HUES64 (cell line): ENCODE results near the gene E2F2.

Source experiments
- H3K27ac ChIP-seq: 2 replicates; pipeline ENCODE4 v1.7.0; 2013; ENCODE audit warnings: low read depth, low read length, inconsistent platforms
- H3K27me3 ChIP-seq: 2 replicates; pipeline ENCODE4 v1.6.1; 2013; ENCODE audit warnings: mild to moderate bottlenecking, low read length; ENCODE audit not compliant: insufficient read depth
- H3K36me3 ChIP-seq: 2 replicates; pipeline ENCODE4 v1.6.1; 2013; ENCODE audit warnings: mild to moderate bottlenecking, low read length; ENCODE audit not compliant: insufficient read depth
- H3K4me1 ChIP-seq: 2 replicates; pipeline ENCODE4 v1.6.1; 2013; ENCODE audit warnings: mild to moderate bottlenecking, low read length, moderate library complexity; ENCODE audit not compliant: insufficient read depth
- H3K4me3 ChIP-seq: 2 replicates; pipeline ENCODE4 v1.5.1; 2013; ENCODE audit warnings: mild to moderate bottlenecking, low read length, moderate library complexity
- H3K9ac ChIP-seq: 2 replicates; pipeline ENCODE4 v1.6.1; 2013; ENCODE audit warnings: mild to moderate bottlenecking, low read depth, low read length
- H3K9me3 ChIP-seq: 2 replicates; pipeline ENCODE4 v1.6.1; 2013; ENCODE audit warnings: low read depth, low read length; ENCODE audit not compliant: insufficient read depth
- WGBS: fragments of 150-250, 120-280 bp; methylation state at CpG from one replicate; pipeline ENCODE4 v1.1.7; 2013; ENCODE audit warnings: missing lambda C conversion rate; 5-methylcytosine and 5-hydroxymethylcytosine counted together

The E2F2 gene

GRCh38 chr1:23561813-23562100 lies 30.7 kb upstream of the E2F2 start:
- peak overlapping the region; percentile 90 for H3K27ac ChIP-seq
- no peaks in the 10 kb centered on the region for H3K9me3 ChIP-seq
- no peak overlapping the region for H3K4me3 ChIP-seq
- peak overlapping the region; percentile 55; the same call in 1 of the 2 replicates for H3K9ac ChIP-seq
- WGBS, result 57% methylated on average over 2 of the region's 2 CpGs
- no peaks in the 10 kb centered on the region; the same call in 1 of the 2 replicates for H3K27me3 ChIP-seq
- peaks cover 49% of the 10 kb centered on the region for H3K4me1 ChIP-seq
- H3K36me3 ChIP-seq, result peaks cover 14% of the 10 kb centered on the region

GRCh38 chr1:23561076-23561812 lies 30.2 kb upstream of the E2F2 start:
- H3K4me1 ChIP-seq, result peaks cover 55% of the 10 kb centered on the region
- H3K9ac ChIP-seq, result peak overlapping the region; percentile 55; the same call in 1 of the 2 replicates

GRCh38 chr1:23559985-23560741 lies 29.1 kb upstream of the E2F2 start:
- Histone ChIP-seq H3K4me1 (peaks cover 62% of the 10 kb centered on the region), H3K4me3 (peak overlapping the region; percentile 82), H3K9me3 (no peaks in the 10 kb centered on the region), H3K27me3 (no peaks in the 10 kb centered on the region; the same call in 1 of the 2 replicates), H3K27ac (peak overlapping the region; percentile 89), H3K9ac (peak overlapping the region; percentile 88), H3K36me3 (peaks cover 14% of the 10 kb centered on the region)
- WGBS, result 17% methylated on average over 5 of the region's 6 CpGs

More at GRCh38 chr1:23561076-23561812, 30.2 kb upstream of the E2F2 start:
- WGBS, result 71% methylated on average over 6 of the region's 6 CpGs
- Histone ChIP-seq H3K27ac (peak overlapping the region; percentile 90; the same call in 1 of the 2 replicates), H3K27me3 (no peaks in the 10 kb centered on the region; the same call in 1 of the 2 replicates), H3K4me3 (no peak overlapping the region), H3K36me3 (peaks cover 14% of the 10 kb centered on the region), H3K9me3 (no peaks in the 10 kb centered on the region)

GRCh38 chr1:23559136-23559984 lies 28.3 kb upstream of the E2F2 start, which contains the start of gene ID3:
Gene ID3 (minus strand): TSS chr1:23559501. CDS start chr1:23559426, 75 bp downstream.
- Histone ChIP-seq H3K4me3 (peak within 1 kb of the TSS; percentile 82), H3K27ac (peak within 1 kb of the TSS; percentile 89), H3K4me1 (peaks cover 59% of the 10 kb centered on the region), H3K9ac (peak within 1 kb of the TSS; percentile 88), H3K27me3 (no peaks in the 10 kb centered on the region; the same call in 1 of the 2 replicates), H3K9me3 (no peaks in the 10 kb centered on the region), H3K36me3 (peaks cover 14% of the 10 kb centered on the region)
- under 1% methylated on average over 57 of the region's 57 CpGs for WGBS

GRCh38 chr1:23558872-23559135 lies 27.8 kb upstream of the E2F2 start:
- H3K36me3 ChIP-seq, result peaks cover 14% of the 10 kb centered on the region
- no peaks in the 10 kb centered on the region for H3K9me3 ChIP-seq
- H3K27me3 ChIP-seq, result peaks cover 2% of the 10 kb centered on the region
- H3K4me3 ChIP-seq, result peak overlapping the region; percentile 82
- peaks cover 56% of the 10 kb centered on the region for H3K4me1 ChIP-seq
- peak overlapping the region; percentile 89 for H3K27ac ChIP-seq
- 1% methylated on average over 14 of the region's 14 CpGs for WGBS
- peak overlapping the region; percentile 88 for H3K9ac ChIP-seq

GRCh38 chr1:23558140-23558871 lies 27.3 kb upstream of the E2F2 start:
- 1% methylated on average over 34 of the region's 34 CpGs for WGBS
- H3K36me3 ChIP-seq, result peaks cover 14% of the 10 kb centered on the region
- H3K27ac ChIP-seq, result peak overlapping the region; percentile 89
- H3K4me3 ChIP-seq, result peak overlapping the region; percentile 82
- peak overlapping the region; percentile 88 for H3K9ac ChIP-seq
- H3K4me1 ChIP-seq, result peaks cover 57% of the 10 kb centered on the region
- H3K9me3 ChIP-seq, result no peaks in the 10 kb centered on the region
- peaks cover 7% of the 10 kb centered on the region for H3K27me3 ChIP-seq

- Histone ChIP-seq H3K27ac (peak overlapping the region; percentile 89), H3K4me3 (peak overlapping the region; percentile 82), H3K36me3 (peaks cover 14% of the 10 kb centered on the region), H3K9ac (peak overlapping the region; percentile 88), H3K9me3 (no peaks in the 10 kb centered on the region), H3K4me1 (peaks cover 53% of the 10 kb centered on the region), H3K27me3 (peaks cover 9% of the 10 kb centered on the region)
- 21% methylated on average over 2 of the region's 8 CpGs for WGBS
Measured at GRCh38 chr1:23557471-23558124, 26.6 kb upstream of the E2F2 start.

- Histone ChIP-seq H3K9me3 (no peaks in the 10 kb centered on the region), H3K36me3 (peaks cover 14% of the 10 kb centered on the region), H3K27me3 (peaks cover 9% of the 10 kb centered on the region), H3K4me1 (peaks cover 51% of the 10 kb centered on the region), H3K4me3 (peak overlapping the region; percentile 82), H3K9ac (peak overlapping the region; percentile 88), H3K27ac (peak overlapping the region; percentile 89)
- WGBS, result 54% methylated on average over 3 of the region's 4 CpGs
Measured at GRCh38 chr1:23556635-23557470, 25.8 kb upstream of the E2F2 start.

- H3K9ac ChIP-seq, result peak overlapping the region; percentile 88
- H3K4me1 ChIP-seq, result peaks cover 44% of the 10 kb centered on the region
- peak overlapping the region; percentile 82 for H3K4me3 ChIP-seq
- peaks cover 9% of the 10 kb centered on the region for H3K27me3 ChIP-seq
- 2% methylated on average over 8 of the region's 9 CpGs for WGBS
- peaks cover 14% of the 10 kb centered on the region for H3K36me3 ChIP-seq
- no peaks in the 10 kb centered on the region for H3K9me3 ChIP-seq
- H3K27ac ChIP-seq, result peak overlapping the region; percentile 89
Measured at GRCh38 chr1:23555986-23556634, 25.1 kb upstream of the E2F2 start.
